ENCODE measurements around the gene C4orf50.

Gene C4orf50

GRCh38 chr4:6046526-6047129 lies 28.4 kb upstream of the C4orf50 start:
- no peak overlapping the region for H3K9ac ChIP-seq (ENCODE audit: low read length)
- no peaks in the 10 kb centered on the region for H3K27me3 ChIP-seq (ENCODE audit: insufficient read depth, low read length)
- H3K36me3 ChIP-seq (ENCODE audit: insufficient read depth, low read length) = no peaks in the 10 kb centered on the region
- no peaks in the 10 kb centered on the region for H4K20me1 ChIP-seq (ENCODE audit: insufficient read depth, low read length)
- TF ChIP-seq CTCF (IDR thresholded peaks at IDR 0.05; ENCODE audit: low read length) = no peak
- TF ChIP-seq EZH2 (IDR thresholded peaks at IDR 0.05; ENCODE audit: borderline replicate concordance, low read length) = no peak
- H3K79me2 ChIP-seq (ENCODE audit: insufficient read depth, low read length) = no peaks in the 10 kb centered on the region
- H3K4me3 ChIP-seq (ENCODE audit: low read depth, low read length, poor library complexity, severe bottlenecking) = no peak overlapping the region
- H3K9me2 ChIP-seq (ENCODE audit: low read depth, low read length) = no peaks in the 10 kb centered on the region
- H3K4me1 ChIP-seq (ENCODE audit: insufficient read depth, low read length, severe bottlenecking) = no peaks in the 10 kb centered on the region
- no peak overlapping the region for H3K4me2 ChIP-seq (ENCODE audit: low read length)
- H3K9me3 ChIP-seq (ENCODE audit: low read length) = no peaks in the 10 kb centered on the region
- no peak overlapping the region for H2AFZ ChIP-seq (ENCODE audit: low read length)
- H3K27ac ChIP-seq (ENCODE audit: low read depth, low read length, poor library complexity, severe bottlenecking) = no peak overlapping the region
- H3F3A ChIP-seq (ENCODE audit: insufficient read depth, low read length) = no peaks in the 10 kb centered on the region

DNA sequence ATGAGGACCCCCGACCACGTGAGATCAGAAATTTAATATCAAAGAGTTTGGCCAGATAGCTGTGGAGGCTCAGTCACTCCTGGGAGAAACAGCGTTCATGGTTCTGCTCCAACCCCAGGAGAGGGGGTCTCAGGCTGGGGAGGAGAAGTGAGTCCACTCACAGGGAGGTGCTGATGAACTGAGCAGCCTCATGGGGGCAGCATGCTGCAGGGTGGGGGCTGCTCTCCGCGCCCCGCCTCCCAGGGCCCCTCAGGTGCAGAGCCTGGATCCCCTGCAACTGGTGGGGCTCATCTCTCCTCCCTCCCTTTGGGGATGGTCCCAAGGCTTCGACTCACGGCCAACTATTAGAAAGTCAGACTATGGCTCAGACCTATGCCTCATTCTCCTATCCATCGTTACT lies 26.6 kb upstream of the C4orf50 start:
- Histone ChIP-seq H4K20me1 (ENCODE audit: insufficient read depth, low read length) (no peaks in the 10 kb centered on the region), H3K79me2 (ENCODE audit: insufficient read depth, low read length) (no peaks in the 10 kb centered on the region), H3K4me3 (ENCODE audit: low read depth, low read length, poor library complexity, severe bottlenecking) (no peak overlapping the region), H3K9ac (ENCODE audit: low read length) (no peak overlapping the region), H3K4me1 (ENCODE audit: insufficient read depth, low read length, severe bottlenecking) (no peaks in the 10 kb centered on the region), H3K27me3 (ENCODE audit: insufficient read depth, low read length) (no peaks in the 10 kb centered on the region), H3K27ac (ENCODE audit: low read depth, low read length, poor library complexity, severe bottlenecking) (no peak overlapping the region), H3K9me3 (ENCODE audit: low read length) (no peaks in the 10 kb centered on the region), H2AFZ (ENCODE audit: low read length) (no peak overlapping the region), H3K36me3 (ENCODE audit: insufficient read depth, low read length) (no peaks in the 10 kb centered on the region), H3K9me2 (ENCODE audit: low read depth, low read length) (no peaks in the 10 kb centered on the region), H3K4me2 (ENCODE audit: low read length) (no peak overlapping the region), H3F3A (ENCODE audit: insufficient read depth, low read length) (no peaks in the 10 kb centered on the region)
- no peak for TF ChIP-seq EZH2 (IDR thresholded peaks at IDR 0.05; ENCODE audit: borderline replicate concordance, low read length)
- 0 out of 2 replicates have a peak, but pooled peaks have one; percentile 7 for TF ChIP-seq CTCF (IDR thresholded peaks at IDR 0.05; ENCODE audit: low read length)

GRCh38 chr4:6044276-6044675 lies 26.0 kb upstream of the C4orf50 start:
- no peak overlapping the region for H2AFZ ChIP-seq (ENCODE audit: low read length)
- no peaks in the 10 kb centered on the region for H3K27me3 ChIP-seq (ENCODE audit: insufficient read depth, low read length)
- no peaks in the 10 kb centered on the region for H3K36me3 ChIP-seq (ENCODE audit: insufficient read depth, low read length)
- H3K4me3 ChIP-seq (ENCODE audit: low read depth, low read length, poor library complexity, severe bottlenecking) = no peak overlapping the region
- TF ChIP-seq EZH2 (IDR thresholded peaks at IDR 0.05; ENCODE audit: borderline replicate concordance, low read length) (no peak), CTCF (IDR thresholded peaks at IDR 0.05; ENCODE audit: low read length) (no peak)
- no peak overlapping the region for H3K9ac ChIP-seq (ENCODE audit: low read length)
- no peaks in the 10 kb centered on the region for H3K9me3 ChIP-seq (ENCODE audit: low read length)
- H3K4me1 ChIP-seq (ENCODE audit: insufficient read depth, low read length, severe bottlenecking) = no peaks in the 10 kb centered on the region
- H3K79me2 ChIP-seq (ENCODE audit: insufficient read depth, low read length) = no peaks in the 10 kb centered on the region
- H3K4me2 ChIP-seq (ENCODE audit: low read length) = no peak overlapping the region
- H3K27ac ChIP-seq (ENCODE audit: low read depth, low read length, poor library complexity, severe bottlenecking) = no peak overlapping the region
- no peaks in the 10 kb centered on the region for H3K9me2 ChIP-seq (ENCODE audit: low read depth, low read length)
- H3F3A ChIP-seq (ENCODE audit: insufficient read depth, low read length) = no peaks in the 10 kb centered on the region
- no peaks in the 10 kb centered on the region for H4K20me1 ChIP-seq (ENCODE audit: insufficient read depth, low read length)

Measured in OCI-LY1 (cell line).